ENCODE measurements around the gene TGM1.

DNA sequence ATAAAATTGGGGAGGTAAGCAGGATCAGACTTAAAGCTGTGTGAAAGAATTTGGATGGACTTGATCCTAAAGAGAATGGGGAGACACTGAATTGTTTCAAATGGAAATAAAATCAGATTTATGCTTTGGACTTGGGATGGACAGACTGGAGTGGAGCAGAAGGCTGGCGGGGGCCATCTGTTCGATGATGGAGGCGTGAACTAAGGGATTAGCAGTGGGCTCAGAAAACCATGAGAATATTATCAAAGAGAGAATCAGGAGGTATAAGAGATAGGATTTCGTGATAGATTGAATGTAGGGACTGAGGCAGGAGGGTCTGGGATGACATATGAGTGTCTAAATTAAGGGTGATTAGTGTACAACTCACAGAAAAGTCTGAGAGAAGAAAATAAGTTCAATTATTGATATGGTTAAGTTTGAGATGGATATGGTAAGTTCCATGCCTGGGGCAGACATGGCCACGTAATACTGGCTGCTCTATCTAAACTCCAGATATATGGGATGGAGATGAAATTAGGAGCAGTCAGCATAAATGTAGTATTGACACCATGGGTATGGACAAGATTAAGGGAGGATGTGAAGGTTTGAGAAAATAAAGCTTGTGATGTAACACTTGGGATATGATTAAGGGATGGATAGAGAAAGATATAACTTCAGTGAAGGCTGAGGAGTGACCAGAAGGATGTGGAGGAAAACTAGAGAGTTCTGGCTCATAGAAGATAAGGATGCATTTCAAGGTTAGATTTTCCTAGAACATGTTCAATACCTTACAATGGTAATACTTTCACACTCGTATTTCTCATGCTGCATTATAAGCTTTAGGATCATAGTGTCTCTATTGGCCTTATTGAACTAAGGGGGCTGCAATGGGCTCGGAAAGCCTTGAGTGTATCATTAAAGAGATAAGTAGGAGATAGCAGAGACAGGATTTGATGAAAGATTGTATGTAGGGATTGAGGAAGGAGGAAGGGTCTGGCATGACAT is 58.5 kb downstream of the TGM1 start:
- no peak for TF ChIP-seq CTCF (IDR thresholded peaks at IDR 0.05)
- TF ChIP-seq POLR2A (IDR thresholded peaks at IDR 0.05): no peak
